Activated T-cell treated with anti-CD3 and anti-CD28 coated beads for 48 hours (primary cell): ENCODE measurements around the gene GET3.

Experiments
- DNase-seq: peaks from one replicate; pipeline ENCODE4 v3.0.0-alpha.2; 2020; ENCODE audit warnings: low read depth

The GET3 gene

DNA sequence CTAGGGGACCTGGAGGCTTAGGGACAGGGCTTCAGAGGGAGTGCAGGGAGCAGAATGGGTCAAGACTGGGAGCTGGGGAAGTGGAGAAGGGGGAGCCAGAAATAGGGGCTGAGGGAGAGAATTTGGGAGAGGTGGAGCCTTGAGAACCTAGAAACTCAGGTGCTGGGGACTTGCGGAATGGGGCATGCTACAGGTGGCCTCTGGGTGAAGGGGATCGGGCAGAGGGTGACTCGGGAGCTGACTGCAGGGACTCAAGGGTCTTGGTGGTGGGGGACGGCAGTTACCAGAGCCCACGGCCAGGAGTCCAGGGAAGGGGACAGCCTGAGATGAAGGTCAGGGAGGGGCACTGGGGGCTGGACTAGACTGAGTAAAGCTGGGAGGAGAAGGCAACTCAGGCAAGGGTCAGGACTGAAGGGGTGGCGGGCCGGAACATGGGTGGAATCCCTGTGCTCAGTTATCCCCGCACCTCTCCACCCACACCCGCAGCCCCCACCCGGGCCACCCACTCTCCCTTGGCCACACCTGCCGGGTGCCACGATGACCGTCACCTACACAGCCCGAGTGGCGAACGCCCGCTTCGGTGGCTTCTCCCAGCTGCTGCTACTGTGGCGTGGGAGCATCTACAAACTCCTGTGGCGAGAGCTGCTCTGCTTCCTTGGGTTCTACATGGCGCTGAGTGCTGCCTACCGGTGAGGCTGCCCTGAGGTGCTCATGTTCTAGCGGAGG lies 14.9 kb downstream of the GET3 start:
- DNase-seq, result no peak

DNA sequence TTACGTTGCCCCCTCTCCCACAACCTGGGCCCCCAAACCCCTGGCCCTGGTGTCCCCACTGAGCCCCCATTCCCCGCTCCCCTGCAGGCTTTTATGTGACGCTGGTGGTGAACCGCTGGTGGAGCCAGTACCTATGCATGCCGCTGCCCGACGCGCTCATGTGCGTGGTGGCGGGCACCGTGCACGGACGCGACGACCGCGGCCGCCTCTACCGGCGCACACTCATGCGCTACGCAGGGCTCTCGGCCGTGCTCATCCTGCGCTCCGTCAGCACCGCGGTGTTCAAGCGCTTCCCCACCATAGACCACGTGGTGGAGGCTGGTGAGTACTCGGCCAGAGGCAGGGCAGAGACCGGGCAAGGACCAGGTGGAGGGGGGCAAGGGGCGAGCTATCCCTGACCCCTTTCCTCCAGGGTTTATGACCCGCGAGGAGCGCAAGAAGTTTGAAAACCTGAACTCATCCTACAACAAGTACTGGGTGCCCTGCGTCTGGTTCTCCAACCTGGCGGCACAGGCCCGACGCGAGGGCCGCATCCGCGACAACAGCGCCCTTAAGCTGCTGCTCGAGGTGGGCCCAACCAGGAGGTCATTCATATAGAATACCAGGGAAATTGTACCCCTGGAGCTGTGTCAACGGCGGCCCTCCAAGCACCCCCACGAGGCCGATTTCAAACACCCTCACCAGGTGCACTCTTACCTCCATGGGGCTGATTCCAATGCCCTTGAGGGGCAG lies 17.3 kb downstream of the GET3 start:
- DNase-seq, result no peak

DNA sequence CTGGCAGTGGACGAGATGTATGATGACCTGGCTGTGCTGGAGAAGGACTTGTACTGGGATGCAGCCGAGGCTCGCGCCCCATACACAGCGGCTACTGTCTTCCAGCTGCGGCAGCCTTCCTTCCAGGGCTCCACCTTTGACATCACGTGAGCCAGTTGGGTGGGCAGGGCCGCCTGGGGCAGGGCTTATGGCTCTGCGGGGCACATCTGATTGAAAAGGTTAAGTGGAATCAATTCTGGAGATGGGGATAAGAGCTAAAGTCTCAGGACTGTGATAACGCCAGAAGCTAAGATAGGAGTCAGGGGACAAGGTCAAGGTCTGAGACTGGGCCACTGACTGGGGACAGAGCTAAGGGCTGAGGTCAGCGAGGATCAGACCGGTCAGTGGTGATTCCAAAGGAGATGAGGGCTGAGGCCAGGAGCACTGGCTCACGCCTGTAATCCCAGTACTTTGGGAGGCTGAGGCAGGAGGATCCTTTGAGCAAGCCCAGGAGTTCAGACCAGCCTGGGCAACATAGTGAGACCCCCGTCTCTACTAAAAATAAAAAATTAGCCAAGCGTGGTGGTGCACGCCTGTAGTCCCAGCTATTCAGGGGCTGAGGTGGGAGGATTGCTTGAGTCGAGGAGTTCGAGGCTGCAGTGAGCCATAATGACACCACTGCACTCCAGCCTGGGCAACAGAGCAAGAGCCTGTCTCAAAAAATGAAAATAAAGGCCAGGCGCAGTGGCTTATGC lies 19.0 kb downstream of the GET3 start:
- no peak for DNase-seq

DNA sequence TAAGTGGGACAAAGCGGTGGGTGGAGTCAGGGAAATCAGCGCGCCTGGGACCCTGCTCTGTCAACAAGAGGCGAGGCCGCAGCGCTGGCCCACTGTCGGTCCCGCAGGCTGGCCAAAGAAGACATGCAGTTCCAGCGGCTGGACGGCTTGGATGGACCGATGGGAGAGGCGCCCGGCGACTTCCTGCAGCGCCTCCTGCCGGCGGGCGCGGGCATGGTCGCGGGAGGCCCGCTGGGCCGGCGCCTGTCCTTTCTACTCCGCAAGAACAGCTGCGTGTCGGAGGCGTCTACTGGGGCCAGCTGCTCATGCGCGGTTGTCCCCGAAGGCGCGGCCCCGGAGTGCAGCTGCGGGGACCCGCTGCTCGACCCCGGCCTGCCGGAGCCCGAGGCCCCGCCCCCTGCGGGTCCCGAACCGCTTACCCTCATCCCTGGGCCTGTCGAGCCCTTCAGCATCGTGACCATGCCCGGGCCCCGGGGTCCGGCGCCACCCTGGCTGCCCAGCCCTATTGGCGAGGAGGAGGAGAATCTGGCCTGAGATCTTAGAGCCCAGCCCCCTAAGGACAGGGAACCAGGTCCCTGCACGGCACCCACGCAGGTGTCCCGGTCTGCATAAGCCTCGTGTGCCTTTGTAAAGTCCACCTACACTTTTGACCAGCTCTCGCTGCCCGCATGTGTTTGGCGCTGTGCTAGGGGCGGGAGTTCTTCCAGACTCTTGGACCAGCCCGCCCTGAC lies 20.4 kb downstream of the GET3 start:
- DNase-seq, result peak; percentile 74

DNA sequence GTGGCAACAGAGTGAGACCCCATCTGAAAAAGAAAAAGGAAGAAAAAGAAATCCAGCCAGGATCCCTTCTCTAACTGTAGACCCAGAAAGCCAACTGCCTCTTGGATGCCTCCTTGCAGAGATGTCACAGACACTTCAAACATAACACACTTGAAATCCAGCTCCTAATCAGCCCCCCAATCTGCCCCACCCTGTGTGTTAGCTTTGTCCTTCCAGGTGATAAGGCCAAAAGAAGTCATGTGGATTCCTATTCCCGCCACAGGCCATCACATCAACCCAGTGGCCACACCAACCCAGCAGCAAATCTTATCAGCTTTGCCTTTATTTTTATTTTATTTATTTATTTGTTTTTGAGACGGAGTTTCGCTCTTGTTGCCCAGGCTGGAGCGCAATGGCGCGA lies 22.4 kb downstream of the GET3 start:
- DNase-seq, result no peak

DNA sequence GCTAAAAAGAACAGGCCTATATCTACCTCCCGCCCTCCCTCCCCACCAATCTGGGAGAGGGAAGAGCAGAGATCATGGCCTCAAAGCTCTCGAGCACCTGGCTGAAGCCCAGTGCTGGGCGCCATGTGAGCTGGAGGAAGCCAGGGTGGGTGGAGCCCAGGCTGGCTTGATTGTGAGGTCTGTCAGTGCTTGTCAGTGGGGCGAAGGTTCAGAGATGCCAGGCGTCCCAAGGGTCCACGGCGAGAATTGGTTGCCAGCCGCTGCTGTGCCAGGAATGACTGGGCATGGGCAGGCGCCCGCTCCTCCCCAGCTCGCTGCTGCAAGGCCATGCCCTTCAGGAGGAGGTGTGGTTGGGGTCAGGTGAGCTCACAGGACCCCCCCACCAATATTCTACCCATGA lies 25.8 kb downstream of the GET3 start:
- DNase-seq, result no peak

DNA sequence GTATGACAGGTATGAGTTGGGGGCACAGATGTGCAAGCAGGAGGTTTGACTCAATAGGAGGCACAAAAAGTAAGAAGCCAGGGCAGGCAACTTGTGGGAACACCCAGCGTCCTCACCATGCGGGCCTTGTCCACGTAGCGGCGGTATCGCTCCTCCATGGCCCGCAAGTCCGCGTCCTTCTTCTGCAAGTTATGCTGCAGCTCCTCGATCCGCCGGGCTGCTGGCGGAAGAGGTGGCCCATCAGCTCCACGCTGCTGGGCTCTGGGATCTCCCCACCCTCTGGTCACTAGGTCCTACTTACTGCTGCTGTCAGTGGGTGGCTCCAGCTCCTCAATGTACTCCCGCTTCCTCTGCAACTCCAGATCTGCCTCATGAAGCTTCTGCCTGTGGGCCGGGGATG lies 27.4 kb downstream of the GET3 start:
- DNase-seq, result no peak

DNA sequence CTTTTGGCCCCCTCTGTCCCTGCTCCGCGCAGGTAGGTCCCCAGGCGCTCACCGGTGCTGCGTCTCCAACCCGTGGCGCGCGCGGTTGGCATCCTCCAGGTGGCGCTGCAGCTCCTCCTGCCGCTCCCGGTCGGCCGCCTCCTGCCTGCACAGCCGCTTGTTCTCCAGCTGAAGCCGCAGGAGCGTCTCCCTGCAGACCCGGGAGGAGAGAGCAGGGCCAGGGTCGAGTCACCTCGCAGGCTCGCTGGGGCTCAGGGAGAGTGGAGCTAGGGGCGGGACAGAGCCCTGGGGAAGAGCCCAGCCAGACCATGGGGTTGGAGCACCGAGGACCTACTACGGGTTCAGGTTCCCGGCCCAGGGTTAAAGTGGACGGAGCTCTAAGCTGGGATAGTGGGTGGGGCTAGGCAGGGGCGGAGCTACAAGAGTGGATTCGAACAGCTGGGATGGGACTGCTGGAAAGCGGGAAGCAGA lies 28.8 kb downstream of the GET3 start:
- DNase-seq, result peak; percentile 68

DNA sequence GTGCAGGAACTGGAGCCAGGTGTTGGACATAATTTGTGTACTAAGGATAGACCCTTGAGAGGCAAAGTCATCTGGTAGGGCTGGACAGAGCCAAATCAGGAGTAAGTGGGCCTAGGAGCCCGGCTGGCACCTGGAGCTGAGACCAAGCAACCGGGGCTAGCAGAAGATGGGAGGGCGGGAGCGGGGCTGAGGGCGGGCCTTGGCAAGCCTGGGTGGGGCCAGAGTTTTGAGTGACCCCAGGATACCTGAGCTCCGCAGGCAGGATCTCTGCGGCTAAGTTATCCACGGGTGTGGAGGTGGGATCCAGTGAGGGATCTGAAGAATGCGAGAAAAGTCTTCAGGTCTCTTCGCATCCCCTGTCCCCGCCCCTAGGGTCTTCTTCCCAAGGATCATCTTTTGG lies 29.9 kb downstream of the GET3 start:
- no peak for DNase-seq

DNA sequence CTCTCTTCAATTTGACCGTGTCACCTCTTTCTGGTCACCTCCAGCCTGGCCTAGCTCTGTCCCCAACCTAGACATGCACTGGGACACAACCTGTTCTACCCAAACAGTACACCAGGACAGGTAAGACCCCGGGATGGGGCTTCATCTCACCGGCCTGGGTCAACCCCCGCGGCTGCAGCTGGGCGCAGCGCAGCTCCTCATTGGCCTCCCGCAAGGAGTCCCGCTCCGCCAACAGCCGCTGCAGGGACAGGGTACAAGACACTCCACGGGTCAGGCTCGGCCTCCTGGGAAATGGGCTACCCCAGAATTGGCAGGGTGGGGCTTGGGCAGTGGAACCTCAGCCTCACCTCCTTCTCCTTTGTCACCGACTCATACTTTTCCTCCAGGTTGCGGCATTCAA lies 30.4 kb downstream of the GET3 start:
- no peak for DNase-seq

DNA sequence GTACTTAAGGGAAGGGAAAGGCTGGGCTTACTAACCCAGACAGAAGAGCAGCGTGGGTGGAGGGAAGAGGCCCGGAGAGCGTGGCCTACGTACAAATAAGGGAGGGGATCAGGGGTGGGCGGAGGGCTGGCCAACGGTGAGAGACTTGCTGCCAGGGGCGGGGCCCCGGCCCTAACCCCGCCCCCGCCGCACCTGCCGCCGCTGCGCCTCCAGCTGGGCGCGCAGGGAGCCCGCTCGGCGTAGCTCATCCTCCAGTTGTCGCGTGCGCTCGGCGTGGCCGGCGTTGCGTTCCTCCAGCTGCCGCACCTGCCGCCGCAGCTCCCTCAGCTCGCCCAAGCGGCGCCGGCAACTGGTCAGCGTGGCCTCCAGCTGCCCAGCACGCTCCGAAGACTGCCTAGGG lies 32.4 kb downstream of the GET3 start:
- DNase-seq, result peak; percentile 55

DNA sequence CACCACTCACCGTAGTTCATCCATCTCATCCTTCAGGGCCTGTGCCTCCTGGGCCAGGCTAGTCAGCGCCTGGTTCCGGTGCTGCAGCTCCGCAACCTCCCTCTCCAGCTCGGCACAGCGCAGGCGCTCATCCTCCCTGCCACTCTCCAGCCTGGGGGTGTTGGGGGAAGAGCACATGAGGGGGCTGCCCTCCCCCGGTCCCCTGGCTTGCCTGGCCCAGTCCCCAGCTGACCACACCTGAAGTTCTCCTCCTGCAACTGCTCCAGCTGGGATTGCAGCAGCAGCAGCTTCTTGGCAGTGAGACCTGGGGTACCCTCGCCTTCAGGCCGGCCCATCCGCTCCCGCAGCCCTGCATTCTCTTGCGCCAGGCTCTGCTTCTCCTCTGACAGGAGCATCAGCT lies 33.6 kb downstream of the GET3 start:
- DNase-seq, result no peak

DNA sequence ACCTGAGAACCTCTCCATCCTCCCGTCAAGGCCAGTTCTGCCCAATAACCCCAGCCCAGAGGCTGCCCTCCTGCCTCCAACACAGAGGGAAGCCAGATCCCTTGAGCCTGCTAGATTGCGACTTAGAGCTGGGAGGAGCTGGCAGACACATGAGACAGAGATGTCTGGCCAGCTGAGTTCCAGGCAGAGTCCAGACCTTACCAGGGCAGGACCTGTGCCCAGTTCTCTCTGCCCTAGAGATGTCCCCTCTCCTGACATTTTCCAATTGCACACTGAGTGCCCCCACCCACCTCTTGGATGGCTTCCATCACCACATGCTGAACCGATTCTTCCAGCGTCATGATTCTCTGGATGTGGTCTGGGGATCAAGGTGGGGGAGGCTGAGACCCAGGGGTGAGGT lies 35.0 kb downstream of the GET3 start:
- no peak for DNase-seq

DNA sequence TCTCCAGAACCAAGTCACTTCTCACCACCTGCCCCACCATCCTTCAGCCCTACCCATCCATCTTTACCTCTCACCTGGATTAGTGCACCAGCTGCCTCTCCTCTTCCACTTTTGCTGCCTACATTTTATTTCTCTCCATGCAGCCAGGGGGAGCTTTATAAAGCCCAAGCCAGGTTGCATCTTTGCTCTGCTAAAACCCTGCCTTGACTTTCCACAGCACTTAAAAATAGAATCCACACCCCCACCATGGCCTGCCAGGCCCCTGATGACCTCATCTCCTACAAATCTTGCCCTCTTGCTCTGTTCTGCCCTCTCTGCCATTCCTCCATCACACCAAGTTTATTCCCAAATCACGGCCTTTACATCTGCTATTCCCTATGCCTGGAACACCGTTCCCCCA lies 36.3 kb downstream of the GET3 start:
- no peak for DNase-seq

DNA sequence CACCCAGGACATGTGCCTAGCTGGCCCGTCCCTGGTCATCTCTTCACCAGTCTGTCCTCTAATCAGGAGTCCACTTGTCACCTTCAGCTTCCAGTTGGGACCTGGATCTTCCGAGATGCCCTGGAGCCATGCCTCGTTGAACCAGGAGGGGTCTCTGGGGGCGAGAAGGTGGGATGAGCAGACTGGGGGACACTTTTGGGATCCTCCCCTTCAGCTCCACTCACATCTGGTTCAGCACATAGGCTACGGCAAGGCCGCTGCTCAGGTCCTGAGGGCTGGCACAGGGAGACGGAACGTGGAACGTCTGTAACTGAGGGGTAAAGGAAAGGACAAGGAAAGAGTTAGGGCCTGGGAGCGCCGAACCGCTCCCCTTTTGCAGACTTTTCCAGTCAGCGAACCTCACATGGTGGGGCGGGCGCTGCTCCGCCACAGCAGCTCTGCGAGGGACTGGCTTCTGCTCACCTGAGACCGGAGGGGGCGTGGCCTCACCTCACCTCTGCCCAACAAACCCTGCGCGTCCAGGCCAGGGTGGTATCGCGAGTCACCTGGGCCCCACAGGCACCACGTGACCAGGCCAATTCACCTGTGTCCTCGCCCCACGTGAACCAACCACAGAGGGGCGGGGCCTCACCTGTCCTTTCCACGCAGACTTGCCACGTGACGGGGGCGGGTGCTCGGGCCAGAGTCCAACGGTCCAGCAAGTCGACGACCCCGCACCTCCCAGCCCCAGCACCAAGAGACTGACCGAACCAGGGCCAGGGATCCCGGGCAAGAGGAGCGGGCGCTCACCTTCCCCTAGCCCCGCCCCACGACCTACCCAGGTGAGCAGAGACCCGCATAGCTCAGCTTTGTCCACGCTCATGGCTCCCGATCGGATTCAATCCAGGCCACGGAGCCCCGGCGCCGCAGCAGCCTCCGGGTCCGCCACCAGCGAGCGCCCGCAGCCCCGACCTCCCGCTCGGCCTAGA lies 37.6 kb downstream of the GET3 start, which contains the start of gene HOOK2:
Gene HOOK2, minus strand, starts transcription at position 965 of the 968 bp plus-strand sequence. Its CDS starts 103 bp downstream, at position 862.
- DNase-seq, result no peak

DNA sequence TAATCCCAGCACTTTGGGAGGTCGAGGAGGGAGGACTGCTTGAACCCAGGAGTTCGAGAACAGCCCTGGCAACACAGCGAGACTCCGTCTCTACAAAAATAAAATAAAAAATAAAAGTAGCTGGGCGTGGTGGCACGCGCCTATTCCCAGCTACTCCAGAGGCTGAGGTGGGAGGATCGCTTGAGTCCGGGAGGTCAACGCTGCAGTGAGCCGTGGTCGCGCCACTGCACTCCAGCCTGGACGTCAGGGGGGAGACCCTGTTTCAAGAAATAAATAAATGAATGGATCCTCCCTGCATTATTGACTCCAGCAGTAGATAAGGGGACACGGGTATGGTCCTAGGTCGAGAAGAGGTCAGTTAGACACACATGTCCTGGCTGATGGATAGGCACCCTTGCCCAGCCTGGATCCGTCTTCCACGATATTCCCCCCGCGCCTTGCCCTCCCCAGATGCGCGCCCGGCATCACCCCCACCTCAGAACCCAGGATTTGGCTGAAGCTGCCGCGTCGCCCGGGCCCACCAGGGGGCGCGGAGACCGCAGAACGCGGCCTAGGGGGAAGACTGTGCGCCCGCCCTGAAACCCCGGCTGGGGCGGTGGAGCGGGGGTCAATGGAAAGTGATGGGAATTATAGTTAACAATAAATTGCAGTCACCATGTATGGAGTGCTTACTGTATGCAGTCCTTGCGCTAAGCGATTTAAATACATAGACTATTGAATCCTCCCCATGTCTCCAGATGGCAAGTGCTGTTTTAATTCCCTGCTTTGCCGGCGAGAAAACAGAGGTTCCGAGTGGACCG lies 40.1 kb downstream of the GET3 start:
- DNase-seq, result peak; percentile 83

DNA sequence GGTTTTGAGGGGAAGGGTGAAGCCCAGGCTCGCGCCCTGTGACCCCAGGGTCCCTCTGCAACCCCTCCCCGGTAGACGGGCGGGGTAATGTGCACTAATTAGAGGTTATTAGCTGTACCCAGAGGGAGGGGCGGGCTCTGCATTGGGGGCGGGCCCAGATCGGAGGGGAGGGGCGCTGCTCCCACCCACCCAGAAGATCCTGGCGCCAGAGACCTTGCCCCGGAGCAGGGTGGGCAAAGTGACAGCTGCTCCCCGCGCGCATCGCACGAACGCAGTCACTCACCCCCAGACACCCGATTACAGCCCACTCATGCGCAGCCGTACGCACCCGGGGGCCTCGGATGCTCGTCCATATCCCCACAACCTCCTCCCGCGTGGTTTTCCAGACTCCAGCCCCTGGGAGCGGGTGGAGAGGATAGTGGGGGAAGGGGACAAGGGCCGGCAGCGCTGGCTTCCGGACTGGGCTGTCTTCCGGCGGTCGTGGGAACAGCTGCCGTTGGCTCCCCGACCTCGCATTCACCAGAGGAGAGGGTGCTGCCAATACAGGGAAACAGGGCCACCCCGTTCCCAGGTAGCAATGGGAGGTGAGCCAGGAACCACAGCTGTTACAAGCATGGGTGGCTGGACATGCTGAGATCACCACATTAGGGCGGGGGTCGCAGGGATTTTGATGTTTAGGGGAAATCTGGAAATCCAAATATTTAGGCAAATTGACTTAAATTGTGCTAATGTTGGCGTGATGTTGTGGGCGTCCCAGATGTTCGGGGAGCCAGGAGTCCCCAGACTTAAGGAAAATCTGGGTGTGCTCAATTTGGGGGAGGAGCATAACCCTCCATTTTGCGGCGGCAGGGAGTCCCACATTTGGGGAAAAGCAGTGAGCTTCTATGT lies 41.0 kb downstream of the GET3 start:
- no peak for DNase-seq

DNA sequence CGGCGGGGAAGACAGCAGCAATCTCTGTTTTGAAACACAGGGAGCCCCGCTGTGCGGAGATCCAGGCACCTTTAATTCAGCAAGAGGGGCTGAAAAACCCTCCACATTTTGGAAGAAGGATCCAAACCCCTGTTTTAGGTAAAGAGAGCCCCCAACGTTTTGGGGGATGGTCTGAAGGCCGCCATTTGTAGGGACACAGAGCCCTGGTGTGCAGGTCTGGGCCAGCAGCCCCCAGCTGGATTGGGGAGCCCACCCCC lies 41.5 kb downstream of the GET3 start:
- no peak for DNase-seq
